GM18502 (cell line): ENCODE measurements around the gene ARHGEF33.

ENCODE experiments used
- ATAC-seq: cut with Tn5 transposase; IDR thresholded peaks from one replicate; pipeline ENCODE4 v1.9.1; 2021; ENCODE audit warnings: mild to moderate bottlenecking; ENCODE audit not compliant: unreplicated experiment, poor library complexity

The ARHGEF33 gene

DNA sequence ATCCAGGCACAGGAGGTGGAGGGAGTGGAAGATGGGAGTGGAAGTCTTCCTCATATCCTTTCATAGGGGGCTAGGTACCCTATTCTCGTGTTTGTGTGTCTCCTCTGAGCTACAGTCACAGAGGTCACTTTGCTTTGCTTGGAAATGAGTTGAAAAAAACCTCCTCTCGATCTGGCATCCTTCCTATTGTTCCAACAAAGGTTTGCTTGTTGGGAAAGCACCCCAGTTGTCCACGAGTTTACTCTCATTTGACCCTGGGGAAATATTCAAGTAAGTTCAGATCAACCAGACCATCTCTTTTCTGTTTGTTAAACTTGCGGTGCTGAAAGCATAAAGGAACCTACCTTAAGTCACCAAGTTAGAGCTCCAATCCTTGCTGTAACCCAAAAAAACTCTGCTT is 59.3 kb downstream of the ARHGEF33 start:
- ATAC-seq = no peak

DNA sequence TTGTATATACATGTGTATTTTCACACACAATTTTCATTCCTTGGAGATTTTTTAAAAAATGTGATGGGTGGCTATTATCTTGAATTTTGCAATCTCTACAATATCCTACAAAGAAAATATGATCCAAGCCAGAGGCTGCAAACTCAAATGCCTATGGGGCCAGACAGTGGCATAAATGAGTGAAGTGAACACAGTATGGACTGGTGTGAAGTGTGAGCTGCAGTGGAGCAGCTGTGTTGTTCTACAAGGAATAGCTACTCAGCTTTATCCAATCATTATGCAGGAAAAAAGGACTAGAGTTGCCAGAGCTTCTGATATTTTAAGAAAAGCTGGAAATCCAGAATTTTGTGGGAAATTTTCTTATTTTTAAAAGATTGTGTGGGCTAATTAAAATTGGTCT is 62.1 kb downstream of the ARHGEF33 start:
- ATAC-seq = no peak

DNA sequence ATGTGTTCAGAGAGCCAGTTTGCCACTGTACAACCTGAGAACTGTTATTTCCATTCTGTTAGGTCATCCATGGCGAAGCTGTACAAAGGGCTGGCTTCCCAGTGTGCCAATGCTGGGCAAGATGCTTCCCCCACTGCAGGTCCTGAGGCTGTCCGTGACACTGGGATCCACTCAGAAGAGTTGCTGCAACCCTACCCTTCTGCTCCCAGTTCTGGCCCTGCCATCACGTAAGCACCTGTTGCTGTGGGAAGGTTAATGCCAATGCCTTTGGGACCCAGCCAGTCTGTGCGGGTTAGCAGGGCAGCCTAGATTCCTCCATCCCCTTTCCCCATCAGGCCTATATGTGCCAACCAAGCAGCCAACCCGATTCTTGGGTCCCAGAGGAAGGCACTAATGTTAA is 68.3 kb downstream of the ARHGEF33 start:
- no peak for ATAC-seq

DNA sequence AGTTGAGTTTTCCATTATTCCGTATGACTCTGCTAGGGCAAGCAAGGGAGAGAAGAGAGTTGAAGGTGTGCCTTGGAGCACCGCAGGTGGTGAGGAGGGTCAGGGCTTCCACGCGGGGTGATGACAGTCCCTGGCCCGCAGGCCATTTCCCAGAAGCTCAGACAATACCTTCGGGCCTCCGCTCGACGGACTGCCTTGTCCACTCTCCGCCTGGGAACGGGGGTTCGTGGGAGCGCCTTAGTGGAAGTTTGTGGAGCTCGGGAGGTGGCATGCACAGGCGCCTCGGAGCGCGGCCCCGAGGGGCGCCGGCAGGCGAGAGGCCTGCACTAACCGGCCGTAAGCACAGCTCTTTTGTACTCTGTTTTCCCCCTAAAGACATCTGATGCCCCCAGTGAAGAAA is 69.8 kb downstream of the ARHGEF33 start:
- no peak for ATAC-seq

DNA sequence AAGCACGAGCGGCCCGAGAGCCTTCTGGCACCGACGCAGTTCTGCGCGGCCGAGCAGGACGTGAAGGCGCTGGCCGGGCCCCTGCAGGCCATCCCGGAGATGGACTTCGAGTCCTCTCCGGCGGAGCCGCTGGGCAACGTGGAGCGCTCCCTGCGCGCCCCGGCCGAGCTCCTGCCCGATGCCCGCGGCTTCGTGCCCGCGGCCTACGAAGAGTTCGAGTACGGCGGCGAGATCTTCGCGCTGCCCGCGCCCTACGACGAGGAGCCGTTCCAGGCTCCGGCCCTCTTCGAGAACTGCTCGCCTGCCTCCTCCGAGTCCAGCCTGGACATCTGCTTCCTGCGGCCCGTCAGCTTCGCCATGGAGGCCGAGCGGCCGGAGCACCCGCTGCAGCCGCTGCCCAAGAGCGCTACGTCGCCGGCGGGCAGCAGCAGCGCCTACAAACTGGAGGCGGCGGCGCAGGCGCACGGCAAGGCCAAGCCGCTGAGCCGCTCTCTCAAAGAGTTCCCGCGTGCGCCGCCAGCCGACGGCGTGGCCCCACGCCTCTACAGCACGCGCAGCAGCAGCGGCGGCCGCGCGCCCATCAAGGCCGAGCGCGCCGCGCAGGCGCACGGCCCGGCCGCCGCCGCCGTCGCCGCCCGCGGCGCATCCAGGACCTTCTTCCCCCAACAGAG is 70.4 kb downstream of the ARHGEF33 start:
- ATAC-seq = peak; percentile 66

DNA sequence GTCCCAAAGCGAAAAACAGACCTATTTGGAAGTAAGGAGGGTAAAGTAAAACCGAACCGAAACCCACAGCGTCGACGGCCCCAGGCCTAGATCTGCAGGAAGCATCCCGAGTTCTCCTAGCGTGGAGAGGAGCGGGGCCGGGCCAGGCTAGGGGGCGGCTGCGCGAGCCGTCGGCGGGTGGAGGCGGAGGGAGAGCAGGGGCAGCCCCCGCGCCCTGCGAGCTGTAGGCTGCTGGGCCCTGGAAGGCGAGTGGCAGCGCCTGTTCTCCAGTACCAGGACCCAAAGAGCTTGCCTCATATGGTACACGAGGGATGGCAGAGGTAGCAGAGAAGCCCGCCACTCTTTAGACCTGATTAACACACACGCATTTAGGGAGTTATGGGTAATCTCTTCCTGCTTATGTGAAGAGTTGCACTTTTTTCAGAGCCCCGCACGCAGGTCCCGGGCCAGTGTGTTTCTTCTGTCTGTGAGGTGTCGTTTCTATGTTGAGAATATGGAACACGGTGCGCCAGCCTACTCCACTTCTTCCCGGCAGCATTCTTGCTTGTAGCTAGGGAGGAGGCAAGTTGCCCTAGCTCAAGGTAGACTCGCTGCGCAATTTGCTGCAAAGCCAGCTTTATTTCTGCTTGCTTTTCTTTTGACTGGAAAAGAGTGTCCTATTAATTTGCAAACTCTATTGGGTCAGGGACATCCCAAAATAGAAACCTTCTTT is 71.1 kb downstream of the ARHGEF33 start:
- no peak for ATAC-seq

DNA sequence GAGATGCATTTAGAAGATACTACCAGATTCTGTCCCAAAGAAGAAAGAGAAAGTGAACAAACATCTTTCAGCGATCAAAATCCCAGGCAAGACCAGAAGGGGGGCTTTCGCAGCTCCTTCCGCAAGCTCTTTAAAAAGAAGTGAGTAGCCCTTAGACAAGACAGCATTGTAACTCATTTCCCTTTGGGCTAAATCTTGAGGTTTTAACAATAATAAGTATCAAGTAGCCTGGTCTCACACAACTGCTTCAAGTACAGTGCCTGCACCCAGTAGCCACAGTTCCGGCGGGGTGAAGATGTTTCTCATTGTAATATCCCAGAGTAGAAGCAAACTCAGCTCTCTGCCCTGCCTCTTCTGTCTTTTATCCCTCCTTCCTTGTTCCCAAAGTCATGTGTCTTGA is 76.3 kb downstream of the ARHGEF33 start:
- ATAC-seq = no peak

DNA sequence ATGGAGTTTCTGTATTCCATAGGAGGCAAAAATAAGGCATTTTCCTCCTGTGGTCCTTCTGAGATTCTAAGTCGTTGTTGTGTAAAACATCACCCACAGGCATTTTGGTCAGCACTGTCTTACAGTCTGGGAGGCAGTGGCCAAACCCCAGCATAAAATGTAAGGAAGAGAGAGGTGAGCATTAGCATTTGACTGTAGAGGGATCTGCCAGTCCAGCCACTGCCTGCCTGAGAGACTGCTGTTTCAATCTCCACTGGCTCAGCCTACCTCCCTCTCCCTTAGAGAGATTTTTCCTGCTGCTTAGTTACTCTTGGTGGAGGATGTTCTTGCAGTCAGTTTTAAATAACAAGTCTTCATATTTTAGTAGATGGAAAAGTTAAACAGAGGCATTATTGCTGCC is 77.0 kb downstream of the ARHGEF33 start:
- no peak for ATAC-seq

DNA sequence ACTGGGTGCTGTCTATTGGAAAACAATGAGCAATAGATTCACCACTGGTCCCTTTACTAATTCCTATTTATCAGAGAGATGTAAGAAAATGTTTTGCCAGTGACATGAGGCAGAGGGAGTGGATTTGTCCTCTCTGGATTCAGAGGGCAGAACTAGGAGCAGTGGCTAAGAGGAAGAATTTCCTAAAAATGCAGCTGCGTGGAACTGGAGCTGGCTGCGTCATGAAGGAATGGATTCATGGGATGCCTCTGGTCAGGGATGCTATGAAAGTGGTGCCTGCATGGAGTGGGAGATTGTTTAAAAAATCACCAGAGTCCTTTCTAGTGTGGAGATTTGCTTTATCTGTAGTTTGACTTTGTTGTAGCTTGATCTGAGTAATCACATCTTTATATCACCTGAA is 78.3 kb downstream of the ARHGEF33 start:
- no peak for ATAC-seq

DNA sequence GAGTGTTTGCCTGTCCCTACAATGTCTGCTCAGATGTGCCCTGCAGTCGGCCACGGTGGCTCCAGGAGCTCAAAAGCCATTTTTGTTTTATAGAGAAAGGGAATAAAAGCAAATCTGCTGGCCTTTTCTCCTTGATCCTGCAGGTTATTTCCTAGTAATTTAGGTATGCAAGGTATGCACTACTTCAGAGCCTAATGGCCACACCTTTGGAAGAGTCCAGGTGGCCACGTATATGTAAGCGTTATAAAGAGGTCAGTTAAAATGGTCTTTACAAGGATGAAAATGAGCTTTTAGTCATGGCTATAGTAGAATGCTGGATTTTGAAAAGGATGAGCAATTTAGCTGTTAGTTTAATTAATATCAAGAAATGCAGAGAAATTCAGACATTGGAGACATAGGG is 81.7 kb downstream of the ARHGEF33 start:
- no peak for ATAC-seq

DNA sequence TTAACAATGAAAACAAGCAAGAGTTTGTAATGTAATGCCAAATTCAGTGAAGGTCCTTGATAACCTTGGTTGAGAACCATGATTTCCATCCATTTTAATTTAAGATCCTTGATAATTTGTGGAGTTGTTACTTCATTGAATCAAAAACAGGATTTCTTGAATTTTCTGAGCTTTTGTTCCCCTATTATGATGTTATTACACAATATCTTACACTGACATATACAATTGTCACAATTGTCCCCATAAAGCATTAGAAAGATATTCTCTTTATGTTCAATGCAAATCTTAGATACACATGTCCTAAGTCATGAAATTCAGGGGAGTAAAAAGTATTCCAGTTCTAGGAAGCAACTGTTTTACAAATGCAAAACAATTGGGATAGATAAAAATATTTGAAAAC is 83.6 kb downstream of the ARHGEF33 start:
- ATAC-seq = no peak

DNA sequence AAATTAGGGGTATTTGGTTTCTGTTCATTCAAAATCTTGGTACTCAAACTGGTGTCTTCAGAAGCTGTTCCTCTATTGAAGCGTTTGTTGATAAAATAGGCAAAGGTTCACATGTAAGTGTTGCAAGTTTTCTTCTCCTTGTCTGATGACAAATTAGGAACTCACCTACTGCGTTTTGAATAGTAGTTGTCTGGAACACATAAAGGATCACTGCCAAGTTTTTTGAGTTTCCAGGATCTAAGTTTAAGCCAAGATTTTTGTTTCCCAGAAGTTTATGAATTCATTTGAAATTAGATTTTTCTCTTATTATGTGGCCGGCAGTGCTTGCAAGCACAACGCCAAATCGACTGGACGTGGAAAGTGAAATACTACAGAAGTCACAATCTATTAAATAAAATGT is 85.4 kb downstream of the ARHGEF33 start:
- ATAC-seq = no peak

DNA sequence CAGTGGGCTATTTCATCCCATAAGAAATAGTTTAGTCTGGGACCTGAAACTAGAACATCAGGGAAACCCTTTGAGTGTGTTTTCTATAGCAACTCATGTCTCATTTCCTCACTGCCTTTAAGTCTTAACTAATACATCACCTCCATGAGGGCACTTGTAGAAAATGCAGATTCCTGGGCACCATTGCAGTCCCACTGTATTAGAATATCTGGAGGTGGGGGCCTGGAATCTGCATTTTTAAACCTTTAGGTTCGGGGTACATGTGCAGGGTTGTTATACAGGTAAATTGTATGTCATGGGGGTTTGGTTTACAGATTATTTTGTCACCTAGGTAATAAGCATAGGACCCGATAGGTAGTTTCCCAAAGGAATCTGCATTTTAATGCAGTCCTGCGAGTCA is 87.4 kb downstream of the ARHGEF33 start:
- ATAC-seq = no peak

DNA sequence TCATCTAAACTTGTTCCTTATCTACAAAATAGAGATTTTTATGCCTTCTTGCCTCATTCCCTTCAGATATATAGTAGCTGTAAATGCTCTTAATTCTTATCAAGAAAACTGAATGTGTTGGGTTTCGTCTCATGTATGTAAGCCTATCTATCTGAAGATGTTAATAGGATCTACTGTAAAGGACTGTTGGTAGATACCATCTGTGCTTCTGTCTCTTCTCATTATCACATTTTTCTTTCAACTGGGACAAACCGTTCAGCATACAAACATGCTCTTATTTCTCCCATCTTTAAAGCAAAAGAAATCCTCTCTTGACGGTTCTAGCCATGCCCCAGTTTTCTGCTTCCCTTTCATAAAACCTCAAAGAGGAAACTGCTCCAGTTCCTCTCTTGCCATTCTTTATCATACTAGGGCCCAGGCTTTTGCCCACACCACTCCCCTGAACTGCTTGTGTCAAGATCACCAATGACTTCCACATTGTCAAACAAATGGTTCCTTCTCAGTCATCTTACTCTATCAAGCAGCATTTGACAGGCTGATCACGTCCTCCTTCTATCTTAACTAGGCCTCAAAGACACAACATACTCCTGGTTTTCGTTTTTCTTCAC is 88.7 kb downstream of the ARHGEF33 start:
- ATAC-seq = no peak

DNA sequence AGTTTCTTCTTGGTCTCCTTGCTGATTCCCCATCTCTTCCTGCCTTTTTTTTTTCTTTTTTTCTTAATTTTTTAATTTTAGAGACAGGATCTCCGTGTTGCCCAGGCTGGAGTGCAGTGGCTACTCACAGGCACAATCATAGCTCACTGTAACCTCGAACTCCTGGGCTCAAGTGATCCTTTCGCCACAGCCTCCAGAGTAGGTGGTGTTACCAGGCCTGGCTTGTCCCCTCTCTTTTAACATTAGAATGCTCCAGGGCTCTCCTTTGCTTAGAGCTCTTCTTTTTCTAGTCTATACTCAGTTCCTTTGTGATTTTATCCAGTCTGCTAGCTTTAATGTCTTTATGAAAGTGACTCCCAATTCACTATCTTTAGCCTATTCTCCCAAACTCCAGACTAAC is 89.2 kb downstream of the ARHGEF33 start:
- no peak for ATAC-seq

DNA sequence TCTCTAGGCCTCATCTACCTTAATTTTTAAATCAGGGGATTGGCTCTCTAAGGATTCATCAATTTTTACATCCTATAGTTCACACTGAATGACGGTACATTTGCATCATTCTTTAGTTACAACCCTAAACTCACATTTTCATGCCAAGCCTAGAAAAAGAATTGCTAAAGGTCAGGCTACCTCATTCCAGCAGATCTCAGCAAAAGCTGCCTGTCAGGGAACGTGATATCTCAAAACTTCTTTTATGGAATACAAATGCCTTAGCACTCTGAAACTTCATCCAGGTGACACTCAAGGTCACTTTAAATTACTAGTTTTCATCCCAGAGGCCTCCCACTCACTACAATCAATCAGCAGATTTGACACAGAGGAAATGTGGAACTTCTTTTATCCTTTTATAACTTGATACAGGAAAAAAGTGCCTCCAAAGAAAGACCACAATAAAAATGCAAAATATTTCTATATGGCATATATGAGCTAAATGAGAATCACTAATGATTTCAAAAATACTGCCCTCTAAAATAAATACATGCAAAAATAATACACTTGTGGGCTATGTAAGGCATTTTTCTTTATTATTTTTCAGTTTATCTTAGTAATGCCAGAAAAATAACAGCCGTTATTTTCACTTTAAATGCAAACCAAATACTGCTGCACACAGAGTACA is 91.5 kb downstream of the ARHGEF33 start:
- ATAC-seq = no peak

DNA sequence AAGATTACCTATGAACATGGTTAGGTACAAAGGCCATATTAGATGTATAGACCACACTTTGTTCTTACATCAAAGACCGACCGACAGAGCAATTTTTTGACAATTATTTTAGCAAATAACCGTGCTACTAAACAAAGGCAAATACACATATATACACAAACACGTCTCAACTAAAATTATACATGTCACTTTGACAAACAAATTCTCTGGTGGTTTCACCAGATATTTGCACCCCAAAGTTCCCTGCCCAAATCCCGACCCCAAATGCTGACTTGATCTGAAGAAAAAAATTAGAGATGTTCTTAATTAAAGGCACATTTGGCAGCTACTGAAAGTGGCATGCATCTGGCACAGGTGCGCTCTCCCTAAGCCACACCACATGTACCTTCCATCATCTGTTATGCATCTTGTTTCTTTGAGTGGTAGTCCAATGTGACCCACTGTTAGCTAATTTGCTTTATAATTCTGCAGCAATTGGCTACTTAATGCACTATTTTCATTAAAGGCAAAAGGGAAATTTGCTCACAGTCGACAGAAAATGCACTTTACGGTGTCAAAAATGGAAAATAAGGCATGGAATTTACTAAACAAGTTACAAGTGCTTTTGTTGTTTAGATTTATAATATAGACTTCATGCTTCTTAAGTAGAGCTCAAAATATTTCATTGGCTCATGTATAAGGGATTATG is 92.1 kb downstream of the ARHGEF33 start:
- no peak for ATAC-seq

DNA sequence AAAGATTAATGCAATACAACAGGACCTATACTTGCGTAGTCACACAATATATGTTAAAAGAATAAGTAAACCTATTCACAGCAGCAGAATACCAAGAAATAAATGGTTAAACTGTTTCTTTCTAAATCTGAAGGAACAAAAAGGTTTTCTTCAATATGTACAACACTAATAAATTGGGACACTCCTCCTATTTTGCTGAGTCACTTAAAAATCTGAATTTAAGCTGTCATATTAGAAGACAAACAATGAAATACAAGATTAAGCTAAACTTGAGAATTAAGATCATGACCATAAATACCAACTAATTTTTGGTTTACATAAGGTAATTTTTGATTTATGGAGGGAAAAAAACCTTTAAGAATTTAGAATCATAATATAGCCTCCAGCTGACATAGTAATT is 92.8 kb downstream of the ARHGEF33 start:
- no peak for ATAC-seq

DNA sequence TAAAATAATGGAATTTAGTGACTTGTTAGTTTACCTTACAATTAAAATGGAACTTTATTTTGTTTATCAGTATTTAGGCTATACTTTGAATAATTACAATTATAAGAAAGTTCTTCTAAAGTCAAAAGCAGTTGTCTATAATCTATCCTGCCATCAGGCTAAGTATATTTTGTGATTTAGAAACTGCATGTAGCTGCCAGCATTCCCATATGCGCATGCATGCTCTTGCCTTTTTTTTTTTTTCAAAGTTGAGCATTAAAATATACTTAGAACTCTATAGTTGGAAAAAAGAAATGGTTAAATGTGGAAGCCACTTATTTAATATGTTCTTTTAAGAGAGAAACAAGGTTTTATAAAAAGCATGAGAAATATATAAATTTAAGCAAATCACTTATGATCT is 99.0 kb downstream of the ARHGEF33 start:
- no peak for ATAC-seq

DNA sequence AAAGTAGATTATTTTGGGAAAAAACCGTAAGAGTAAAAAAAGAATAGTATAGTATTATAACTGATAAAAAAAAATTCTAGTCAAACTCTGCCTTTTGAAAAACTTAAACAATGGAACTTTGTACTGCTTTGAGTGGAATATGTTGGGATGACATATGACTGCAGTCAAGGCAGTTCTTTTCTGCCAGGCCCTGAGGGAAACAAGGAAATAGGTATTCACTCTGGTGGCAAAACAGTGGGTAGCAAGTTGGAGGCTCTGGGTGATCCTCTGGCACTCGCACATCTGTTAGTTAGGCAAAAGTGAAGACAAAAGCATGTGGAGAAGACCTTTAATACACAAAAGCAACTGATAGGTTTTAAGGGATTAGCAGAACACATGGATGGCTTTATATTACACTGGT is 102.2 kb downstream of the ARHGEF33 start:
- ATAC-seq = no peak

DNA sequence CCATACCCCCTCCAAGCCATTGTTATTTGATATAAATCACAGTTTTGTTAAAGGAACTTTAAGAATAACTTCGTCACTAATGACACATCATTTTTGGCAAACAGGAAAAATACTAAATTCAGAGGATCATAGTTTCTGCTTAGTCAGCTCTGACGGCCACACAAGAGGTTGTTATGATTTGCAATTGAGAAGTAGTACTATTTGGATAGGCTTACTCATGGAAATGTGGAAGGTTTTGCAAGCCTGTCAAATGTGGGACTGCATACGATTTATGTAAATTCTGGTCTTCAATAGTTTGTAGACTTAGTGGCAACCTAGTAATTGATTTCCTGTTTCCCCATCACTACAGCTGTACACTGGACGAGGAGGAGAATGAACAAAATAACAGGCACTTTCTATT is 108.1 kb downstream of the ARHGEF33 start:
- no peak for ATAC-seq
